Tibial artery (tissue), 4 donors: ENCODE results near the gene BRINP1.
A peak's percentile ranks its signal among the peaks of the same experiment; 100 is the strongest.

Source experiments
- DNase-seq, 2 donors: peaks; one replicate each; pipeline ENCODE4 v3.0.0-alpha.2; 2019
- H3K27ac ChIP-seq, 2 donors: fragments of 200-600 bp; sonication (generic) in 1 of 2; 1 replicate in 1 of 2; 2 replicates in 1 of 2; pipeline ENCODE4 v1.5.1; 2018 to 2019; ENCODE audit warnings: mild to moderate bottlenecking in 1 of 2
- H3K27me3 ChIP-seq, 2 donors: fragments of 200-600 bp; sonication (generic) in 1 of 2; one replicate each; pipeline versions ENCODE4 v1.5.1 to v1.6.0; 2016 to 2019
- H3K36me3 ChIP-seq, 3 donors: fragments of 200-600 bp; sonication (generic) in 2 of 3; one replicate each; pipeline ENCODE4 v1.5.1; 2016 to 2019; ENCODE audit warnings: mild to moderate bottlenecking in 2 of 3
- H3K4me1 ChIP-seq, 4 donors: fragments of 200-600 bp; sonication (generic) in 2 of 4; 1 replicate in 3 of 4; 2 replicates in 1 of 4; pipeline ENCODE4 v1.5.1; 2016 to 2019
- H3K4me3 ChIP-seq, 2 donors: fragments of 200-600 bp; sonication (generic) in 1 of 2; 1 replicate in 1 of 2; 2 replicates in 1 of 2; pipeline ENCODE4 v1.5.1; 2018 to 2019; ENCODE audit warnings: mild to moderate bottlenecking in 2 of 2
- H3K9me3 ChIP-seq, 3 donors: fragments of 200-600 bp; sonication (generic) in 1 of 3; one replicate each; pipeline ENCODE4 v1.5.1; 2016 to 2019
- intact Hi-C: fragments of 100-400 bp; cut with DNase I; formaldehyde crosslinking; loops from one replicate; pipeline ENCODE4 v1.15.0; 2023; ENCODE audit warnings: low total_unique reads
- TF ChIP-seq, protein P1 (sequence below), 2 experiments: fragments of 200-600 bp in 1 of 2; fragments of 450-650 bp in 1 of 2; IDR thresholded peaks; one replicate each; pipeline ENCODE4 v1.5.1; 2017 to 2019; ENCODE audit warnings: antibody characterized with exemption in 2 of 2, mild to moderate bottlenecking in 1 of 2, moderate library complexity in 1 of 2

The BRINP1 gene

DNA sequence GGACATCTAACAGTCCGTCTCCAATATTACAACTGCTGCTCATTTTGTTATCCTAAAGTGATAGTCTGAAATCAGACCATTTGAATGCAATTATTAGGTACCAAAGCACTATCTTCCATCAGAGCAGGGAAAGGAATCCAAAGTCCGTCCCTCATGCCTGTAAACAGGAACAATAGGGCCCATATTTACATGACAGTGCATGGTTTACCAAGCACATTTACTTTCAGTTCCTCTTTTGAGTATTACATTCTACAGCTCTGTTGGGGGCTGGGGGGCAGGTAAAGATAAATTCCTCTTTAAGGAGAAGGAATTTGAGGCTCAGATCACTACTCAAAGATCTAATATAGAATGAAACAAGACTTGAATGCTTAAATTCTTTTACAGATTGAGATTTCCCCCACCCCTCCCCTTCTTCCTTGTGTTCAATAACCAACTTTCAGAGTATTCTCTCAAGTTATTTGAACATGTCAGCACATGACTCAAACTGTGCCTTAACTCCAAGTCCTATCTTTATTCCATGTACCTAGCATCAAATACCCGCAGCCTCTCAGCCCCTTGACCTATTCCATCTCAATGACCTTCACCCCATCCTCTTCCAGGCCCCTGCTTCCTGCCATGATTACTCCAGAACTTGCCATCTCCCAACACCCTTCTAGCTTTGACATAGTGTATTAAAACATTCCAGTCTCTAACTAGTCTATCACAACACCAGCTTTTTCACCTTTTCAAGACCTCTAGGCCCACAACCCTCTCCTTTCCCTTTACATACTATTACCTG is 71.0 kb downstream of the BRINP1 start:
- no peak overlapping the region for H3K4me3 ChIP-seq
- no peaks in the 10 kb centered on the region for H3K36me3 ChIP-seq
- H3K9me3 ChIP-seq = no peaks in the 10 kb centered on the region
- no peak for DNase-seq
- no peak overlapping the region for H3K27ac ChIP-seq
- no peaks in the 10 kb centered on the region for H3K27me3 ChIP-seq
- TF ChIP-seq, protein P1, sequence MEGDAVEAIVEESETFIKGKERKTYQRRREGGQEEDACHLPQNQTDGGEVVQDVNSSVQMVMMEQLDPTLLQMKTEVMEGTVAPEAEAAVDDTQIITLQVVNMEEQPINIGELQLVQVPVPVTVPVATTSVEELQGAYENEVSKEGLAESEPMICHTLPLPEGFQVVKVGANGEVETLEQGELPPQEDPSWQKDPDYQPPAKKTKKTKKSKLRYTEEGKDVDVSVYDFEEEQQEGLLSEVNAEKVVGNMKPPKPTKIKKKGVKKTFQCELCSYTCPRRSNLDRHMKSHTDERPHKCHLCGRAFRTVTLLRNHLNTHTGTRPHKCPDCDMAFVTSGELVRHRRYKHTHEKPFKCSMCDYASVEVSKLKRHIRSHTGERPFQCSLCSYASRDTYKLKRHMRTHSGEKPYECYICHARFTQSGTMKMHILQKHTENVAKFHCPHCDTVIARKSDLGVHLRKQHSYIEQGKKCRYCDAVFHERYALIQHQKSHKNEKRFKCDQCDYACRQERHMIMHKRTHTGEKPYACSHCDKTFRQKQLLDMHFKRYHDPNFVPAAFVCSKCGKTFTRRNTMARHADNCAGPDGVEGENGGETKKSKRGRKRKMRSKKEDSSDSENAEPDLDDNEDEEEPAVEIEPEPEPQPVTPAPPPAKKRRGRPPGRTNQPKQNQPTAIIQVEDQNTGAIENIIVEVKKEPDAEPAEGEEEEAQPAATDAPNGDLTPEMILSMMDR (IDR thresholded peaks at IDR 0.05) = no peak
- no peaks in the 10 kb centered on the region for H3K4me1 ChIP-seq
- intact Hi-C loops = loop anchor here (5.0 to 10.0 kb wide), 2 partner anchors 303 to 706 kb away; no protein-coding TSS in a partner anchor

DNA sequence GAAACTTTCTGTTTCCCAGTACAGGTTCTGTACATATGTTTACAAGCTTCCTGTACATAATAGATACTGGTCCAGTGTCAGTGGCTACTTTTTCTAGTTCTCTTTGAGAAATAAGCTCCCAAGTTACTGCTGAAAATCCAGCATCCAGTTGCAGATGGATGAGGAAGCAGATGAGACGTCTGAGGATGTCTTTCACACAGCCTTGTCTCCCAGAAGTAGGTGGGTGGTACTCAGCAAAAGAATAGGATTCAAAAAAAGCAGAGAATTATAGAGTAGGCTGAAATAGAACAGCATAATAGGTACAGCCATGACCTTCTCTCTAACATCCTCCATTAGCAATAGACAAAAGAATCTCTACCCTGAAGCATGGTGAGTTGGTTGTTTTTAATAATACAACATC is 77.7 kb downstream of the BRINP1 start:
- no peaks in the 10 kb centered on the region for H3K4me1 ChIP-seq
- intact Hi-C loops = loop anchor here (5.0 to 10.0 kb wide), 2 partner anchors 297 to 464 kb away; no protein-coding TSS in a partner anchor
- no peaks in the 10 kb centered on the region for H3K36me3 ChIP-seq
- TF ChIP-seq, protein P1 (IDR thresholded peaks at IDR 0.05) = no peak
- DNase-seq = no peak
- no peak overlapping the region for H3K27ac ChIP-seq
- no peaks in the 10 kb centered on the region for H3K9me3 ChIP-seq
- no peaks in the 10 kb centered on the region for H3K27me3 ChIP-seq
- no peak overlapping the region for H3K4me3 ChIP-seq

DNA sequence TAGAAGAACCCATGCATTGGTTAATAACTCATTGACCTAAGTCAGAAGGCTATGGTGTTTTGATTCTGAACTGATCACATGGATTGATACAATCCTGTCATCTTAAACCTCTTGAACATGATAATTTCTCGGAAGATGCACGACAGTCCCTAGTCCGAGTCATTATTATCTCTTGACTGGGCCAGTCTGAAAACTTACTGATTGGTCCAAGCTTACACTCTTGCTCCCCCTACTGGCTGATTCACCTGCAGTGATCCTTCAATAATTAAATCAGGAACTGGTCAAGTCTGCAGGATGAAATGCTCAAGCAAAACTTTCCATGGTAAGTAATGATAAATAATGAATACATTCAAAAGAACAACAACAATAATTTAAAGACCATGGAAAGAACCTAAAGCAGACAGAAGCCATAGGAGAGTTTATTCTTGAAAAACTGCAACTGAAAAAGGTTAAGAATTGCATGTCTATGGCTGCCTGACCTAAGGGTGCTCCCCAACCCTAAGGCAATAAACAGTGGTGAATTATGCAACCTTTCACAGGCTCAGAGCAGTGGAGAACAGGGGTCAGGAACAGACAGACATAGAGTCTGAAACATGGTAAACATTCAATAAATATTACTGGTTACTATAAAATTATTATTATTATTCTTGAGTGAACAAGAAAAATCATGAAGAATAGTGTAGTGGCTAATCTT is 79.3 kb downstream of the BRINP1 start:
- peak; percentile 67 to 70 for DNase-seq
- no peak overlapping the region for H3K27ac ChIP-seq

DNA sequence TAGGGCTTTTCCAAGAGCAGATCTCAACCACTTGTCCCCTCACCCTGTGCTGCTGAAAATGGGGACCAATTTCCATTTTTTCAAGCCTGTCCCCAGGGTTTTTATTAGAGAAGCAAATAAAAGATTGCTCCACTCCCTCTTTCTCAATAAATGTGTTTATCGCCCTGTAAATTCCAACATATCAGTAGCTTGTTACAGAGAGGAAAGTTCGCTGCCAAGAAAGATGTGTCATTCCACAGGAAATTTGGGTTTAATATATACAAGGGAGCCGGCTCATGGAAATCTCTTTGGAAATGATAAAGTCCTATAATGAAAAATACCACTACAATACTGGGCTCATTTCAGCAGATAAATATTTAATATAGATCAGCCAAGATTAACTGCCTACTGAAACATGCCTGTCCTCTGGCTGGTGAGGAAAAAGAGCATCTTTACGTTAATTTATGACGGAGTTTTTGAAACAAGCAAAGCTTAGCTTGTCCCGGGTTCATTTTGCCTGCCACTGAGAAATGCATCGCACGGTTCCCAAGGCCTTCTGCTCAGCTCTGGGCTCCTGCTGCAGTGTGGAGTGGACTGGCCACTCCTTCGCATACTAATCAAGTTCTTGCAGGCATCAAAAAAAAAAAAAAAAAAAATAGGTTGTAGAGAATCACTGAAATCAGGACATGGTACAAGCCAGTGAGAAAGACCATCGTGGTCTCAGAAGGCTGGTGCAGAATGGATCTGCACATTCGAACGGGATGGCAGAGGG is 84.5 kb downstream of the BRINP1 start:
- DNase-seq = no peak
- Histone ChIP-seq H3K4me3 (no peak overlapping the region), H3K4me1 (no peaks in the 10 kb centered on the region), H3K27me3 (no peaks in the 10 kb centered on the region), H3K27ac (no peak overlapping the region), H3K9me3 (no peaks in the 10 kb centered on the region), H3K36me3 (no peaks in the 10 kb centered on the region)
- intact Hi-C loops = no loop called here
- TF ChIP-seq, protein P1 (IDR thresholded peaks at IDR 0.05) = no peak

More for the DNA sequence above, 79.3 kb downstream of the BRINP1 start:
- intact Hi-C loops = loop anchor here (5.0 to 10.0 kb wide), 2 partner anchors 295 to 463 kb away; no protein-coding TSS in a partner anchor
- Histone ChIP-seq H3K4me1 (no peaks in the 10 kb centered on the region), H3K36me3 (no peaks in the 10 kb centered on the region), H3K27me3 (no peaks in the 10 kb centered on the region), H3K4me3 (no peak overlapping the region), H3K9me3 (no peaks in the 10 kb centered on the region)
- TF ChIP-seq, protein P1 (IDR thresholded peaks at IDR 0.05) = peak; percentile 83 to 86

DNA sequence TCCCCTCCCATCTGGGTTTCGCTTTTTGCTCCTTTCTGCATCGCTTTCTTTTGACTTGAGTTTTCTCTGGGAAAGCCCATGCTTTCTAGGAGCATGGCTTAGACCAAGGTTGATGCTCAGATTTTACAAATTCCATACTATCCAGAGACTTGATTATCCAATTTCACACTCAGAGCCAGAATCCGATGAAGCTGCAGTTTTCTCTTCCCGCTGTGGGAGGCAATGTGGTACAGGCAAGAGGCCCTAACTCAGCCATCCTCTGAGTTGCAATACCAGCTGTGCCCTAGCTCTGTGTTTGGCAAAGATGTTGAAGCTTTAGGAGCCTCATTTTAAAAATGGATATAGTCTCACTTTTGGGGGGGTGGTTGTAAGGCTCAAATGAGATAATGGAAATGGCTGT is 85.1 kb downstream of the BRINP1 start:
- intact Hi-C loops = no loop called here
- Histone ChIP-seq H3K36me3 (no peaks in the 10 kb centered on the region), H3K4me1 (no peaks in the 10 kb centered on the region), H3K27me3 (no peaks in the 10 kb centered on the region), H3K27ac (no peak overlapping the region), H3K9me3 (no peaks in the 10 kb centered on the region), H3K4me3 (no peak overlapping the region)
- DNase-seq = no peak
- TF ChIP-seq, protein P1 (IDR thresholded peaks at IDR 0.05) = peak in 1 of 2 experiments; percentile 9
